Spleen (tissue), 7 donors: ENCODE measurements around the gene PIAS1.

Experiments used
- CTCF ChIP-seq, 11 experiments: fragments of 200-600 bp in 7 of 11; fragments of 450-650 bp in 4 of 11; sonication (generic) in 4 of 11; IDR thresholded peaks in 8 of 11; conservative IDR thresholded peaks in 3 of 11; 1 replicate in 7 of 11; 2 replicates in 4 of 11; pipeline versions ENCODE4 v1.4.0 to v1.8.0; 2016 to 2021; ENCODE audit warnings: antibody characterized with exemption in 11 of 11, inconsistent platforms in 4 of 11, mild to moderate bottlenecking in 1 of 11
- POLR2AphosphoS5 ChIP-seq, 3 donors: sonication (generic); formaldehyde crosslinking; IDR thresholded peaks; one replicate each; pipeline ENCODE4 v1.5.1; 2017; ENCODE audit warnings: antibody characterized with exemption in 3 of 3
- donor health status: DM: no; HTN: no; CAD: no; lungs with moderate emphysema.
- donor health status: DM: no; HTN: no; CAD: no.
- donor health status: DM: no; HTN: no; CAD: no.

- TF ChIP-seq CTCF (IDR thresholded peaks at IDR 0.05 in 8 of 11, conservative IDR thresholded peaks at IDR 0.05 in 3 of 11) (no peak), POLR2AphosphoS5 (IDR thresholded peaks at IDR 0.05) (no peak)
Measured at GRCh38 chr15:68059630-68060029, 5.5 kb downstream of the PIAS1 start.
